SK-N-SH (cell line): ENCODE results near the gene KIF5C. TPM values are rescaled to one million over a fixed set of nuclear protein-coding genes. Genes with fewer than 3 reads are reported as not detected.

Source experiments
- CTCF ChIA-PET: fragments of 300-600, 350-600 bp; formaldehyde crosslinking; extraction: SDS; loops from one replicate; lab custom pipeline; 2021; lab: Yijun Ruan, JAX
- POLR2A ChIA-PET: fragments of 350-600 bp; sonication (Branson Sonifier 250); formaldehyde crosslinking; extraction: SDS; loops from one replicate; lab custom pipeline; 2020; ENCODE audit warnings: antibody characterized with exemption, inconsistent platforms; lab: Yijun Ruan, JAX
- DNase-seq: peaks from one replicate; pipeline ENCODE4 v3.0.0; 2012
- H2AFZ ChIP-seq: fragments of 200-600 bp; sonication (generic); 2 replicates; pipeline ENCODE4 v1.8.1; 2016; ENCODE audit warnings: antibody characterized with exemption, mild to moderate bottlenecking, low read depth
- H3F3A ChIP-seq: fragments of 200-600 bp; sonication (generic); replicated peaks from 2 replicates; pipeline ENCODE3; 2016; ENCODE audit warnings: antibody characterized with exemption, mild to moderate bottlenecking; ENCODE audit not compliant: insufficient read depth
- H3K27ac ChIP-seq, 2 experiments: fragments of 200-500 bp in 1 of 2; fragments of 200-600 bp in 1 of 2; sonication (Bioruptor generic) in 1 of 2; sonication (generic), shearing (Covaris generic) in 1 of 2; 2 replicates each; pipeline versions ENCODE4 v1.5.1 to v1.6.1; 2014 to 2016; ENCODE audit warnings: low read depth in 2 of 2, inconsistent platforms in 1 of 2, low read length in 1 of 2, mild to moderate bottlenecking in 1 of 2, mixed read lengths in 1 of 2
- H3K27me3 ChIP-seq: fragments of 200-600 bp; sonication (generic), shearing (Covaris generic); 2 replicates; pipeline ENCODE4 v1.6.1; 2016; ENCODE audit warnings: mixed run types; ENCODE audit not compliant: insufficient read depth
- H3K36me3 ChIP-seq, 2 experiments: fragments of 200-500 bp in 1 of 2; fragments of 200-600 bp in 1 of 2; sonication (Bioruptor generic) in 1 of 2; sonication (generic) in 1 of 2; replicated peaks in 1 of 2; 2 replicates each; pipeline versions ENCODE3 to v1.5.1; 2014 to 2016; ENCODE audit warnings: low read length in 1 of 2, mild to moderate bottlenecking in 1 of 2; ENCODE audit not compliant: insufficient read depth in 2 of 2, control insufficient read depth in 1 of 2
- H3K4me1 ChIP-seq, 2 experiments: fragments of 200-500 bp in 1 of 2; fragments of 200-600 bp in 1 of 2; sonication (Bioruptor generic) in 1 of 2; sonication (generic), shearing (Covaris generic) in 1 of 2; 2 replicates each; pipeline versions ENCODE4 v1.5.1 to v1.6.1; 2014 to 2016; ENCODE audit warnings: low read depth in 1 of 2, low read length in 1 of 2, mixed run types in 1 of 2; ENCODE audit not compliant: insufficient read depth in 2 of 2, control insufficient read depth in 1 of 2
- H3K4me2 ChIP-seq: fragments of 200-600 bp; sonication (generic), shearing (Covaris generic); 2 replicates; pipeline ENCODE4 v1.6.1; 2017; ENCODE audit warnings: mixed run types
- H3K4me3 ChIP-seq, 2 experiments: fragments of 200-500 bp in 1 of 2; fragments of 200-600 bp in 1 of 2; sonication (Bioruptor generic) in 1 of 2; sonication (generic), shearing (Covaris generic) in 1 of 2; 2 replicates each; pipeline versions ENCODE4 v1.5.1 to v1.8.1; 2014 to 2016; ENCODE audit warnings: low read depth in 2 of 2, inconsistent platforms in 1 of 2, low read length in 1 of 2, mild to moderate bottlenecking in 1 of 2, mixed read lengths in 1 of 2, moderate library complexity in 1 of 2
- H3K79me2 ChIP-seq: fragments of 200-600 bp; sonication (generic); 2 replicates; pipeline ENCODE4 v1.8.1; 2017; ENCODE audit warnings: mild to moderate bottlenecking; ENCODE audit not compliant: insufficient read depth
- H3K9ac ChIP-seq: fragments of 200-600 bp; sonication (generic); 2 replicates; pipeline ENCODE4 v1.6.1; 2017; ENCODE audit warnings: mixed run types
- H3K9me2 ChIP-seq: fragments of 200-600 bp; sonication (generic); 2 replicates; pipeline ENCODE4 v1.6.1; 2017; ENCODE audit warnings: mixed run types
- H3K9me3 ChIP-seq: fragments of 200-600 bp; sonication (generic); 2 replicates; pipeline ENCODE4 v1.6.1; 2017; ENCODE audit warnings: mixed run types, mild to moderate bottlenecking, moderate library complexity
- H4K20me1 ChIP-seq: fragments of 200-600 bp; sonication (generic); 2 replicates; pipeline ENCODE4 v1.6.1; 2017; ENCODE audit warnings: mild to moderate bottlenecking, mixed run types; ENCODE audit not compliant: insufficient read depth
- FOXJ3 ChIP-seq: sonication (generic); formaldehyde crosslinking; IDR thresholded peaks from 2 replicates; pipeline ENCODE4 v1.5.1; 2020; ENCODE audit warnings: mild to moderate bottlenecking, missing genetic modification reagents
- GABPA ChIP-seq: IDR thresholded peaks from 2 replicates; pipeline ENCODE4 v1.4.0; 2012; ENCODE audit warnings: low read depth, mild to moderate bottlenecking
- NFIC ChIP-seq: IDR thresholded peaks from 2 replicates; pipeline ENCODE4 v1.4.0; 2012; ENCODE audit warnings: borderline replicate concordance
- NRF1 ChIP-seq: IDR thresholded peaks from 2 replicates; pipeline ENCODE4 v1.6.1; 2012; ENCODE audit warnings: low read depth, mild to moderate bottlenecking, low read length
- POLR2AphosphoS5 ChIP-seq: IDR thresholded peaks from 2 replicates; pipeline ENCODE4 v1.6.1; 2012; ENCODE audit warnings: low read depth, low read length
- RAD21 ChIP-seq: IDR thresholded peaks from 2 replicates; pipeline ENCODE4 v1.6.1; 2012; ENCODE audit warnings: mild to moderate bottlenecking, low read length
- RFX5 ChIP-seq: IDR thresholded peaks from 2 replicates; pipeline ENCODE4 v1.6.1; 2012; ENCODE audit warnings: mild to moderate bottlenecking, improper control_type of control experiment, low read length
- SIN3A ChIP-seq: IDR thresholded peaks from 2 replicates; pipeline ENCODE4 v1.6.1; 2012; ENCODE audit warnings: low read depth, mild to moderate bottlenecking, low read length, moderate library complexity, borderline replicate concordance
- SMC3 ChIP-seq: IDR thresholded peaks from 2 replicates; pipeline ENCODE4 v1.6.1; 2012; ENCODE audit warnings: low read depth, low read length, improper control_type of control experiment
- TEAD4 ChIP-seq: IDR thresholded peaks from 2 replicates; pipeline ENCODE4 v1.4.0; 2012; ENCODE audit warnings: mild to moderate bottlenecking, borderline replicate concordance; ENCODE audit not compliant: insufficient read depth
- USF1 ChIP-seq: IDR thresholded peaks from 2 replicates; pipeline ENCODE4 v1.4.0; 2012; ENCODE audit warnings: low read depth, borderline replicate concordance
- USF2 ChIP-seq: fragments of 150-350 bp; IDR thresholded peaks from 2 replicates; pipeline ENCODE4 v1.6.1; 2017; ENCODE audit warnings: antibody characterized with exemption, low read length, low read depth, borderline replicate concordance
- YY1 ChIP-seq: IDR thresholded peaks from 2 replicates; pipeline ENCODE4 v1.4.0; 2012; ENCODE audit warnings: low read depth, mild to moderate bottlenecking
- WGBS: methylation state at CpG from one replicate; pipeline ENCODE4 v1.1.6; 2017; ENCODE audit warnings: low lambda C conversion rate; 5-methylcytosine and 5-hydroxymethylcytosine counted together
- polyA plus RNA-seq, 3 experiments: library from polyadenylated mRNA; depleted of rRNA; stranded (reverse); fragments of >200 nt; gene quantifications; 2 replicates each; pipeline ENCODE4 v1.2.3, GENCODE V29; 2012
- TF ChIP-seq, protein P1 (sequence below): IDR thresholded peaks from 2 replicates; pipeline ENCODE4; 2012
- TF ChIP-seq, protein P2 (sequence below): IDR thresholded peaks from 2 replicates; pipeline ENCODE4 v1.6.1; 2012; ENCODE audit warnings: mild to moderate bottlenecking, low read depth, low read length, moderate library complexity

KIF5C gene
- polyA plus RNA-seq, 1 of the 3 experiments (the other 2 are of a cell fraction) = 3.9 TPM

GRCh38 chr2:148957023-148957422, 82.0 kb downstream of the KIF5C start:
- CTCF ChIA-PET = interaction anchor here (1.0 to 1.4 kb wide), 2 partner anchors 20 to 448 kb away, joined by 3 read pairs; no protein-coding TSS in a partner anchor
- WGBS = 91% methylated on average over 4 of the region's 4 CpGs
- TF ChIP-seq SMC3 = no peak
- no peak for TF ChIP-seq FOXJ3 (CRISPR knock-in tag)
- TF ChIP-seq POLR2AphosphoS5 = no peak
- no peak for TF ChIP-seq GABPA
- TF ChIP-seq, protein P1, sequence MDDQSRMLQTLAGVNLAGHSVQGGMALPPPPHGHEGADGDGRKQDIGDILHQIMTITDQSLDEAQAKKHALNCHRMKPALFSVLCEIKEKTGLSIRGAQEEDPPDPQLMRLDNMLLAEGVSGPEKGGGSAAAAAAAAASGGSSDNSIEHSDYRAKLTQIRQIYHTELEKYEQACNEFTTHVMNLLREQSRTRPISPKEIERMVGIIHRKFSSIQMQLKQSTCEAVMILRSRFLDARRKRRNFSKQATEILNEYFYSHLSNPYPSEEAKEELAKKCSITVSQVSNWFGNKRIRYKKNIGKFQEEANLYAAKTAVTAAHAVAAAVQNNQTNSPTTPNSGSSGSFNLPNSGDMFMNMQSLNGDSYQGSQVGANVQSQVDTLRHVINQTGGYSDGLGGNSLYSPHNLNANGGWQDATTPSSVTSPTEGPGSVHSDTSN = no peak
- TF ChIP-seq RAD21 = no peak
- no peak for TF ChIP-seq RFX5
- TF ChIP-seq NRF1 = no peak
- TF ChIP-seq NFIC = no peak
- no peak for TF ChIP-seq YY1
- no peak for TF ChIP-seq SIN3A
- TF ChIP-seq TEAD4 = no peak
- no peak for TF ChIP-seq USF2
- TF ChIP-seq USF1 = no peak
- TF ChIP-seq, protein P2, sequence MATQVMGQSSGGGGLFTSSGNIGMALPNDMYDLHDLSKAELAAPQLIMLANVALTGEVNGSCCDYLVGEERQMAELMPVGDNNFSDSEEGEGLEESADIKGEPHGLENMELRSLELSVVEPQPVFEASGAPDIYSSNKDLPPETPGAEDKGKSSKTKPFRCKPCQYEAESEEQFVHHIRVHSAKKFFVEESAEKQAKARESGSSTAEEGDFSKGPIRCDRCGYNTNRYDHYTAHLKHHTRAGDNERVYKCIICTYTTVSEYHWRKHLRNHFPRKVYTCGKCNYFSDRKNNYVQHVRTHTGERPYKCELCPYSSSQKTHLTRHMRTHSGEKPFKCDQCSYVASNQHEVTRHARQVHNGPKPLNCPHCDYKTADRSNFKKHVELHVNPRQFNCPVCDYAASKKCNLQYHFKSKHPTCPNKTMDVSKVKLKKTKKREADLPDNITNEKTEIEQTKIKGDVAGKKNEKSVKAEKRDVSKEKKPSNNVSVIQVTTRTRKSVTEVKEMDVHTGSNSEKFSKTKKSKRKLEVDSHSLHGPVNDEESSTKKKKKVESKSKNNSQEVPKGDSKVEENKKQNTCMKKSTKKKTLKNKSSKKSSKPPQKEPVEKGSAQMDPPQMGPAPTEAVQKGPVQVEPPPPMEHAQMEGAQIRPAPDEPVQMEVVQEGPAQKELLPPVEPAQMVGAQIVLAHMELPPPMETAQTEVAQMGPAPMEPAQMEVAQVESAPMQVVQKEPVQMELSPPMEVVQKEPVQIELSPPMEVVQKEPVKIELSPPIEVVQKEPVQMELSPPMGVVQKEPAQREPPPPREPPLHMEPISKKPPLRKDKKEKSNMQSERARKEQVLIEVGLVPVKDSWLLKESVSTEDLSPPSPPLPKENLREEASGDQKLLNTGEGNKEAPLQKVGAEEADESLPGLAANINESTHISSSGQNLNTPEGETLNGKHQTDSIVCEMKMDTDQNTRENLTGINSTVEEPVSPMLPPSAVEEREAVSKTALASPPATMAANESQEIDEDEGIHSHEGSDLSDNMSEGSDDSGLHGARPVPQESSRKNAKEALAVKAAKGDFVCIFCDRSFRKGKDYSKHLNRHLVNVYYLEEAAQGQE = no peak

More at GRCh38 chr2:148957023-148957422, 82.0 kb downstream of the KIF5C start:
- H3K4me1 ChIP-seq = no peaks in the 10 kb centered on the region
- peaks cover 0 to 3% of the 10 kb centered on the region in 2 experiments for H3K36me3 ChIP-seq
- no peak overlapping the region for H3K4me2 ChIP-seq
- H3F3A ChIP-seq = no peaks in the 10 kb centered on the region
- H3K79me2 ChIP-seq = no peaks in the 10 kb centered on the region
- POLR2A ChIA-PET = no interaction called here
- H3K9me3 ChIP-seq = no peaks in the 10 kb centered on the region
- DNase-seq = no peak
- H4K20me1 ChIP-seq = no peaks in the 10 kb centered on the region
- no peak overlapping the region for H2AFZ ChIP-seq
- no peak overlapping the region for H3K27ac ChIP-seq
- no peak overlapping the region for H3K4me3 ChIP-seq
- H3K9me2 ChIP-seq = no peaks in the 10 kb centered on the region
- H3K27me3 ChIP-seq = no peaks in the 10 kb centered on the region
- no peak overlapping the region for H3K9ac ChIP-seq
